Lower lobe of right lung (tissue), 2 donors: Measurements from ENCODE around the gene SCYGR4. TPM values are rescaled to one million over a fixed set of nuclear protein-coding genes. Genes with fewer than 3 reads are reported as not detected.

Source experiments
- ATAC-seq, 2 donors: fragments of 200-7000 bp; cut with Tn5 transposase; one replicate each; pipeline ENCODE4 v1.9.1; 2020 to 2022; ENCODE audit warnings: mild to moderate bottlenecking in 2 of 2, moderate library complexity in 2 of 2
- DNase-seq: peaks from one replicate; pipeline ENCODE4 v3.0.0-alpha.2; 2020
- H3K27ac ChIP-seq: fragments of 200-600 bp; one replicate; pipeline ENCODE4 v1.8.0; 2022
- H3K27me3 ChIP-seq: fragments of 200-600 bp; one replicate; pipeline ENCODE4 v1.8.0; 2022; ENCODE audit warnings: low read depth
- H3K36me3 ChIP-seq: fragments of 200-600 bp; one replicate; pipeline ENCODE4 v1.8.0; 2022; ENCODE audit warnings: mild to moderate bottlenecking
- H3K4me1 ChIP-seq: fragments of 200-600 bp; one replicate; pipeline ENCODE4 v1.8.0; 2022
- H3K4me3 ChIP-seq: fragments of 200-600 bp; one replicate; pipeline ENCODE4 v1.8.0; 2022; ENCODE audit warnings: mild to moderate bottlenecking
- H3K9me3 ChIP-seq: fragments of 200-600 bp; one replicate; pipeline ENCODE4 v1.8.0; 2022
- CTCF ChIP-seq: fragments of 200-600 bp; IDR thresholded peaks from one replicate; pipeline ENCODE4 v1.8.0; 2022; ENCODE audit warnings: antibody characterized with exemption, mild to moderate bottlenecking
- intact Hi-C: fragments of 100-400 bp; cut with DNase I; formaldehyde crosslinking; loops from one replicate; pipeline ENCODE4 v1.11.0; 2022
- total RNA-seq: library from RNA; stranded (reverse); fragmentation: NEBNext Ultra II Directional; extraction: Animal tissue kit (Norgen Biotek cat#: 25700); gene quantifications from one replicate; pipeline ENCODE4 v1.2.1, GENCODE V29; 2021
- donor health status: DM: no; HTN: yes; CAD: no; lungs with severe emphysema.

SCYGR4 gene
- total RNA-seq, 1 donor from 2014 or later = not detected

DNA sequence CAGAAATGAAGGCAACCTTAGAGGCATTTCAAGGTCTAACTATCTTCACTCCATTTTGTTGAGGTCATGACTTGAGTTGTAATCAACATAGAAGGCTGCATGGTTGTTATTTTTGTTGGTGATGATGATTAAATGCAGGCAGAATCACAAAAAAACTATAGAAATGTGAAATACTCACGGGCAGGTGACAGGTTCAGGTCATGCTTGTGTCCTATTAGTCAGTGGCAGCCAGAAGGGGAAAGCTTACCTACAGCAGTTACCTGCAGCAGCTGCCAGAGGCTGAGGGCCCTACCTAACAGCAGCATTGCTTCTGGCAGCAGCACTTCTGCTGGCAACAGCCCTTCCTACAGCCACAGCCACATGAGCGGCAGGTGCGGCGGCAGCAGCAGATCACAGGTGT is 3.1 kb upstream of the SCYGR4 start:
- no peaks in the 10 kb centered on the region for H3K36me3 ChIP-seq

DNA sequence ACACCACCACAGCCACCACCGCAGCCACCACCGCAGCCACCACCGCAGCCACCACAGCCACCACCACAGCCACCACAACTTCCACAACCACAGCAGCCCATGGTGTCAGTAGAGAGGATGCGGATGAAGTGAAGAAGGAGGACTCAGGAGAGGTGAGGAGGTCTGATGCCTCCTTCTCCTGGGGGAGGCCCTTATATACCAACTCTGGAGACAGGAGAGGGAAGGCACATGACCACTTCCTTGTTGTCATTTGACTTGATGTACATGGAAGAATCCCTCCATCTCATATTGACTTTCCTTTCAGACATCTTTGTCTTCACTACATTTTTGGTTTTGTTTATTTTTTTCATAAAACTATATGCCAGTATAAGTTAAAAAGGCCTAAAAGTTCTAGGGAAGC is 2.6 kb upstream of the SCYGR4 start, which contains the start of gene SCYGR3:
TSS of gene SCYGR3 (minus strand) at position 101 of the 400 bp plus-strand sequence. CDS start at position 101, 0 bp downstream.
- intact Hi-C loops = no loop called here
- Histone ChIP-seq H3K27ac (no peak within 1 kb of the TSS), H3K27me3 (peaks cover 3% of the 10 kb centered on the region), H3K9me3 (no peaks in the 10 kb centered on the region), H3K4me3 (no peak within 1 kb of the TSS), H3K4me1 (no peaks in the 10 kb centered on the region), H3K36me3 (no peaks in the 10 kb centered on the region)
- TF ChIP-seq CTCF = no peak
- ATAC-seq (no peak), DNase-seq (no peak)

More for the DNA sequence above, 3.1 kb upstream of the SCYGR4 start:
- ATAC-seq (no peak), DNase-seq (no peak)
- no peaks in the 10 kb centered on the region for H3K9me3 ChIP-seq
- H3K4me3 ChIP-seq = no peak overlapping the region
- intact Hi-C loops = no loop called here
- no peak overlapping the region for H3K27ac ChIP-seq
- no peaks in the 10 kb centered on the region for H3K4me1 ChIP-seq
- H3K27me3 ChIP-seq = peaks cover 3% of the 10 kb centered on the region
- TF ChIP-seq CTCF = no peak

DNA sequence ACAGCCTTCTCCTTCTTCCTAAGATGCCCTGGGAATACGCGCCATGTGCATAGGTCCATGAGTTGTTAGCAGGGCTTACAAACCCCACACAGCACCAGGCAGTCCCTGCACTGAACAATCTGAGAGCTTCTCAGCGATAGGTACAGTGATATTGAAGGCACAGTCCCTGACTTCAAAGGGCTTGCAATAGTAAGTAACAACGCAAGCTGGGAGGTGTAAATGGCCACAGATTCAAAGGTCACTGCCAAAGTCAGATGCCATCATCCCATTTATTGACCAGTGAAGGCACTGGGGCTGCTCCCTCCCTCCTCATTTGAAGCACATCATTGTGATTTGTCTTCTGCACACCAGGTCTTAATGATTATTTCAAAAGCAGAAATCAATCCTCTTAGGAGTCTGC is 2.1 kb upstream of the SCYGR4 start:
- H3K36me3 ChIP-seq = no peaks in the 10 kb centered on the region
- ATAC-seq (no peak), DNase-seq (no peak)
- H3K4me1 ChIP-seq = no peaks in the 10 kb centered on the region
- intact Hi-C loops = no loop called here
- no peak overlapping the region for H3K4me3 ChIP-seq
- H3K27ac ChIP-seq = no peak overlapping the region
- H3K9me3 ChIP-seq = no peaks in the 10 kb centered on the region
- peaks cover 3% of the 10 kb centered on the region for H3K27me3 ChIP-seq
- no peak for TF ChIP-seq CTCF

DNA sequence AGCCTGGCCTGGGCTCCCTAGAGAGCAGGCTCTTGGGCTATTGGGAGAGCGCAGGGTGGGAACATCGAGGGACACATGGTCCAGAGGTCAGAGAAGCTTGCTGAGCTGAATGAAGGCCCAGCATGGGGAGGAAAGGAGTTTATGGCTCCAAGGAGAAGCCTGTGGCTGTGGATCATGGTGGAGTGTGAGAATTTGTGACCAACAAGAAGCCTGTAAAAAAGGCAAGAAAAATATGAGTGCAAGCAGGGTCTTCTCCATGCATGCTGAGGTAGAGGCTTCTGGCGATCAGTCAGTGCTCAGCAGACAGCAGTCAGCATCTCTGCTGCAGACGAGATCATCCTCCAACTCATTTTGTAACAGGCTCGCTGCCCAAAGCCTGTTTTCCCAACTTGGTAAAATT is 1.4 kb upstream of the SCYGR4 start:
- Histone ChIP-seq H3K4me3 (no peak overlapping the region), H3K27ac (no peak overlapping the region), H3K27me3 (peaks cover 3% of the 10 kb centered on the region), H3K4me1 (no peaks in the 10 kb centered on the region), H3K36me3 (no peaks in the 10 kb centered on the region), H3K9me3 (no peaks in the 10 kb centered on the region)
- no peak for TF ChIP-seq CTCF
- ATAC-seq (no peak), DNase-seq (no peak)
- intact Hi-C loops = no loop called here

DNA sequence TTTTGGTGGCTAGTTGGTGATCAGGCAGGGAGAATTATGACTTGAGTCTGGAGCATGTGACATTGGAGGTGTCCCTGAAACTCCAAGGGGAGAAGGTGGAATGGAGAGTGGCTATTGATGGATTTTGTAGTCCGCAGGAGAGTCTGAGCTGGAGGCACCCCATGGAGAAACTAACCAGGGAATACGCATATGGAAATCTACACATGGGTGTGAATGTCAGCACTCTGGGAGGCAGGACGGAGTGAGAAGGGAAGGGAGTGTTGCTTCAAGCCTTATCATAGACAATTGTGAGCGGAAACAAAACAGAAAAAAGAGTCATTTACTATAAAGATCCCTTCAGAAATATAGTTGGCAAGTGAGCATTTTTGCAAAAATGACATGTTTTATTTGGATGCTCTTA is 667 bp upstream of the SCYGR4 start:
- no peaks in the 10 kb centered on the region for H3K9me3 ChIP-seq
- intact Hi-C loops = no loop called here
- TF ChIP-seq CTCF = no peak
- H3K27me3 ChIP-seq = peaks cover 3% of the 10 kb centered on the region
- no peak overlapping the region for H3K27ac ChIP-seq
- H3K4me1 ChIP-seq = no peaks in the 10 kb centered on the region
- H3K4me3 ChIP-seq = no peak overlapping the region
- H3K36me3 ChIP-seq = no peaks in the 10 kb centered on the region
- DNase-seq = no peak
- ATAC-seq = no peak

DNA sequence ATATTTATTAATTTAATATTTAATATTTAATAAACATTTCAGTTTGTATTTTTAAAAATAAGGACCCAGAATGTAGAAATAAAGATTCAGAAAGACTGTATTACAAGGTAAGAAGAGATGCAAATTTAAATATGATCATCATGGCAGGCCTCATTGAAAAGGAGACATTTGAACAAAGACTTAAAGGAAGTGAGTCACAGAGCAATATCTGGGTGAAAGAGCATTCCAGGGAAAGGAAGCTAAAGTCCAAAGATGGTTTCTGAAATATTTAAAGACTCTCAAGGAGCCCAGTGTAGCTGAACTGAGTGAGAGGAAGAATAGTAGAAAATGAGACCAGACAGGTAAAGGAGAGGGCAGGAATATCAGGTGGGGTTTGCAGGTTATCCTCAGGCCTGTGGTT is 5.9 kb downstream of the SCYGR4 start:
- no peaks in the 10 kb centered on the region for H3K36me3 ChIP-seq
- ATAC-seq (no peak), DNase-seq (no peak)
- peaks cover 6% of the 10 kb centered on the region for H3K9me3 ChIP-seq
- H3K4me1 ChIP-seq = no peaks in the 10 kb centered on the region
- H3K27ac ChIP-seq = no peak overlapping the region
- H3K4me3 ChIP-seq = no peak overlapping the region
- H3K27me3 ChIP-seq = no peaks in the 10 kb centered on the region
- TF ChIP-seq CTCF = no peak
- intact Hi-C loops = no loop called here
